HepG2 (cell line): ENCODE measurements around the gene CDK13. TPM values are rescaled to one million over a fixed set of nuclear protein-coding genes. Genes with fewer than 3 reads are reported as not detected.

Experiments used
- DMAP1 ChIP-seq: IDR thresholded peaks from 2 replicates; pipeline ENCODE4 v1.6.1; 2016
- HOXA9 ChIP-seq: sonication (generic); formaldehyde crosslinking; IDR thresholded peaks from 2 replicates; pipeline ENCODE4 v1.8.1; 2022; ENCODE audit warnings: missing genetic modification reagents, mild to moderate bottlenecking, moderate library complexity, borderline replicate concordance
- MED13 ChIP-seq: sonication (generic); formaldehyde crosslinking; IDR thresholded peaks from 2 replicates; pipeline ENCODE4 v1.5.0; 2020; ENCODE audit warnings: missing genetic modification reagents
- MTA3 ChIP-seq: sonication (generic); formaldehyde crosslinking; IDR thresholded peaks from 2 replicates; pipeline ENCODE4 v1.4.0; 2020; ENCODE audit warnings: missing genetic modification reagents
- MTF1 ChIP-seq: sonication (generic); formaldehyde crosslinking; IDR thresholded peaks from 2 replicates; pipeline ENCODE4 v1.5.0; 2020; ENCODE audit warnings: missing genetic modification reagents
- MTF2 ChIP-seq: sonication (generic); formaldehyde crosslinking; IDR thresholded peaks from 2 replicates; pipeline ENCODE4 v1.5.0; 2020; ENCODE audit warnings: missing genetic modification reagents, borderline replicate concordance
- NFE2 ChIP-seq: sonication (generic); formaldehyde crosslinking; IDR thresholded peaks from 2 replicates; pipeline ENCODE4 v1.4.0; 2020; ENCODE audit warnings: missing genetic modification reagents
- PPARG ChIP-seq: conservative IDR thresholded peaks from 2 replicates; pipeline ENCODE4 v1.6.1; 2016; ENCODE audit warnings: missing biosample characterization, missing genetic modification reagents
- PRPF4 ChIP-seq: fragments of 200-400 bp; formaldehyde crosslinking; IDR thresholded peaks from 2 replicates; pipeline ENCODE4 v1.6.1; 2016; ENCODE audit warnings: low read length, low read depth; ENCODE audit not compliant: poor library complexity, severe bottlenecking
- RAD51 ChIP-seq: fragments of 450-650 bp; IDR thresholded peaks from 2 replicates; pipeline ENCODE4 v1.6.1; 2016; ENCODE audit warnings: borderline replicate concordance
- SATB2 ChIP-seq: sonication (generic); formaldehyde crosslinking; IDR thresholded peaks from 2 replicates; pipeline ENCODE4 v1.5.0; 2020; ENCODE audit warnings: missing genetic modification reagents
- SMYD3 ChIP-seq: sonication (generic); formaldehyde crosslinking; IDR thresholded peaks from 2 replicates; pipeline ENCODE4 v1.8.1; 2023; ENCODE audit warnings: mild to moderate bottlenecking, missing genetic modification reagents
- SOX5 ChIP-seq: IDR thresholded peaks from 2 replicates; pipeline ENCODE4 v1.6.1; 2016; ENCODE audit warnings: borderline replicate concordance
- ZNF383 ChIP-seq: sonication (generic); formaldehyde crosslinking; IDR thresholded peaks from 2 replicates; pipeline ENCODE4 v1.4.0; 2020; ENCODE audit warnings: missing genetic modification reagents, mild to moderate bottlenecking, borderline replicate concordance
- ZNF841 ChIP-seq: sonication (generic); formaldehyde crosslinking; IDR thresholded peaks from 2 replicates; pipeline ENCODE4 v1.8.1; 2023; ENCODE audit warnings: missing genetic modification reagents, borderline replicate concordance
- ZSCAN31 ChIP-seq: sonication (generic); formaldehyde crosslinking; IDR thresholded peaks from 2 replicates; pipeline ENCODE4 v1.5.0; 2020; ENCODE audit warnings: low read depth, mild to moderate bottlenecking, missing genetic modification reagents
- polyA plus RNA-seq, 8 experiments: library from polyadenylated mRNA; depleted of rRNA in 3 of 8; stranded (reverse) in 7 of 8; unstranded in 1 of 8; fragments of >200 nt; fragmentation: Illumina TruSeq in 4 of 8; extraction: Trizol in 4 of 8; gene quantifications; 2 replicates each; pipeline versions ENCODE4 v1.2.1 to v1.2.3, GENCODE V29; 2011 to 2016; ENCODE audit warnings: low read depth in 4 of 8, missing spikeins in 1 of 8, mixed read lengths in 1 of 8; ENCODE audit not compliant: insufficient read depth in 1 of 8
- total RNA-seq, 5 experiments: library from RNA; depleted of rRNA; stranded (reverse); fragments of >200 nt; fragmentation: Illumina TruSeq; extraction: Trizol; gene quantifications; 2 replicates each; pipeline ENCODE4 v1.2.3, GENCODE V29; 2016; ENCODE audit warnings: low read depth in 1 of 5
- TF ChIP-seq, protein P1 (sequence below): sonication (generic); formaldehyde crosslinking; IDR thresholded peaks from 2 replicates; pipeline ENCODE4 v1.8.0; 2022; ENCODE audit warnings: mild to moderate bottlenecking, missing genetic modification reagents
- TF ChIP-seq, protein P2 (sequence below): sonication (generic); formaldehyde crosslinking; IDR thresholded peaks from 2 replicates; pipeline ENCODE4 v1.4.0; 2020; ENCODE audit warnings: mild to moderate bottlenecking, missing genetic modification reagents
- TF ChIP-seq, protein P3 (sequence below): IDR thresholded peaks from 2 replicates; pipeline ENCODE4 v1.6.1; 2016; ENCODE audit warnings: low read depth
- TF ChIP-seq, protein P4 (sequence below): IDR thresholded peaks from 2 replicates; pipeline ENCODE4 v1.6.1; 2016; ENCODE audit warnings: low read depth, borderline replicate concordance
- TF ChIP-seq, protein P5 (sequence below): sonication (generic); formaldehyde crosslinking; IDR thresholded peaks from 2 replicates; pipeline ENCODE4 v1.4.0; 2020; ENCODE audit warnings: missing genetic modification reagents, borderline replicate concordance
- TF ChIP-seq, protein P6 (sequence below): sonication (generic); formaldehyde crosslinking; IDR thresholded peaks from 2 replicates; pipeline ENCODE4 v1.5.0; 2020; ENCODE audit warnings: mild to moderate bottlenecking, missing genetic modification reagents

The CDK13 gene
- total and polyA plus RNA-seq, 2 of the 13 experiments (the other 11 are each of a cell fraction or from before 2014, with no cell fraction given) = 21.0 to 40.9 TPM

DNA sequence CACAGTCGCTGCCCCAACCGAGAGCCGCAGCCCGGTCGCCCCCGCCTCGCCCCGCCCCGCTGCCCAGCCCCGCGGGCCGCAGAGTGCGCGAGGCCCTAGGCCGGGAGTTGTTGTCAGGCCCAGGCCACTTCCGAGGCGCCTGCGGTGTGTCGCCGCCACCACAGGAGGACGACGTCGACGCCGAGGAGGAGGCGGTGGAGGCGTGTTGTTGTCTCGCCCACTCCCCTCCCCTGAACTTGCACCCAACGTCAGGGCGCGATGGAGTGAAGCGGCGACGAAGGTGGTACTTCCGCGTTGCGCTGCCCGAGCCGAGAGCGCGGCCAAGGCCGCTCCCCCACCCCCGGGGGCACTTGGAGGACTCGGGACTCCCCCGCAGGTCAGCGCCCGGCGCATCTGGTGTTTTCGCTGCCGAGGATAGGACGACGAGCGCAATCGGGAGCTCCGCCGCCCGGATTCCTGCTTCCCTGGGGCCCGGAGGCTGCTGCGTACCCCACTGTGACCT, at the start of gene CDK13 (continued):
- TF ChIP-seq PRPF4 (no peak), SATB2 (no peak), MTF1 (CRISPR knock-in tag) (0 out of 2 replicates have a peak, but pooled peaks have one; percentile 56), SMYD3 (CRISPR knock-in tag) (no peak; the same call in 1 of the 2 replicates), HOXA9 (CRISPR knock-in tag) (no peak), DMAP1 (CRISPR knock-in tag) (no peak; the same call in none of the 2 replicates), ZSCAN31 (CRISPR knock-in tag) (no peak; the same call in 1 of the 2 replicates), MTF2 (CRISPR knock-in tag) (no peak), PPARG (CRISPR knock-in tag) (no peak), MED13 (no peak; the same call in 1 of the 2 replicates), NFE2 (CRISPR knock-in tag) (no peak), RAD51 (no peak), MTA3 (CRISPR knock-in tag) (no peak), ZNF383 (no peak), ZNF841 (CRISPR knock-in tag) (no peak), SOX5 (CRISPR knock-in tag) (no peak)
- TF ChIP-seq, protein P1, sequence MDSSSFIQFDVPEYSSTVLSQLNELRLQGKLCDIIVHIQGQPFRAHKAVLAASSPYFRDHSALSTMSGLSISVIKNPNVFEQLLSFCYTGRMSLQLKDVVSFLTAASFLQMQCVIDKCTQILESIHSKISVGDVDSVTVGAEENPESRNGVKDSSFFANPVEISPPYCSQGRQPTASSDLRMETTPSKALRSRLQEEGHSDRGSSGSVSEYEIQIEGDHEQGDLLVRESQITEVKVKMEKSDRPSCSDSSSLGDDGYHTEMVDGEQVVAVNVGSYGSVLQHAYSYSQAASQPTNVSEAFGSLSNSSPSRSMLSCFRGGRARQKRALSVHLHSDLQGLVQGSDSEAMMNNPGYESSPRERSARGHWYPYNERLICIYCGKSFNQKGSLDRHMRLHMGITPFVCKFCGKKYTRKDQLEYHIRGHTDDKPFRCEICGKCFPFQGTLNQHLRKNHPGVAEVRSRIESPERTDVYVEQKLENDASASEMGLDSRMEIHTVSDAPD (CRISPR knock-in tag) = no peak
- TF ChIP-seq, protein P2, sequence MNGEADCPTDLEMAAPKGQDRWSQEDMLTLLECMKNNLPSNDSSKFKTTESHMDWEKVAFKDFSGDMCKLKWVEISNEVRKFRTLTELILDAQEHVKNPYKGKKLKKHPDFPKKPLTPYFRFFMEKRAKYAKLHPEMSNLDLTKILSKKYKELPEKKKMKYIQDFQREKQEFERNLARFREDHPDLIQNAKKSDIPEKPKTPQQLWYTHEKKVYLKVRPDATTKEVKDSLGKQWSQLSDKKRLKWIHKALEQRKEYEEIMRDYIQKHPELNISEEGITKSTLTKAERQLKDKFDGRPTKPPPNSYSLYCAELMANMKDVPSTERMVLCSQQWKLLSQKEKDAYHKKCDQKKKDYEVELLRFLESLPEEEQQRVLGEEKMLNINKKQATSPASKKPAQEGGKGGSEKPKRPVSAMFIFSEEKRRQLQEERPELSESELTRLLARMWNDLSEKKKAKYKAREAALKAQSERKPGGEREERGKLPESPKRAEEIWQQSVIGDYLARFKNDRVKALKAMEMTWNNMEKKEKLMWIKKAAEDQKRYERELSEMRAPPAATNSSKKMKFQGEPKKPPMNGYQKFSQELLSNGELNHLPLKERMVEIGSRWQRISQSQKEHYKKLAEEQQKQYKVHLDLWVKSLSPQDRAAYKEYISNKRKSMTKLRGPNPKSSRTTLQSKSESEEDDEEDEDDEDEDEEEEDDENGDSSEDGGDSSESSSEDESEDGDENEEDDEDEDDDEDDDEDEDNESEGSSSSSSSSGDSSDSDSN (CRISPR knock-in tag) = peak; percentile 84
- TF ChIP-seq, protein P3, sequence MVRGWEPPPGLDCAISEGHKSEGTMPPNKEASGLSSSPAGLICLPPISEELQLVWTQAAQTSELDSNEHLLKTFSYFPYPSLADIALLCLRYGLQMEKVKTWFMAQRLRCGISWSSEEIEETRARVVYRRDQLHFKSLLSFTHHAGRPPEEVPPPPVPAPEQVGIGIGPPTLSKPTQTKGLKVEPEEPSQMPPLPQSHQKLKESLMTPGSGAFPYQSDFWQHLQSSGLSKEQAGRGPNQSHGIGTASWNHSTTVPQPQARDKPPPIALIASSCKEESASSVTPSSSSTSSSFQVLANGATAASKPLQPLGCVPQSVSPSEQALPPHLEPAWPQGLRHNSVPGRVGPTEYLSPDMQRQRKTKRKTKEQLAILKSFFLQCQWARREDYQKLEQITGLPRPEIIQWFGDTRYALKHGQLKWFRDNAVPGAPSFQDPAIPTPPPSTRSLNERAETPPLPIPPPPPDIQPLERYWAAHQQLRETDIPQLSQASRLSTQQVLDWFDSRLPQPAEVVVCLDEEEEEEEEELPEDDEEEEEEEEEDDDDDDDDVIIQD (CRISPR knock-in tag) = no peak
- TF ChIP-seq, protein P4, sequence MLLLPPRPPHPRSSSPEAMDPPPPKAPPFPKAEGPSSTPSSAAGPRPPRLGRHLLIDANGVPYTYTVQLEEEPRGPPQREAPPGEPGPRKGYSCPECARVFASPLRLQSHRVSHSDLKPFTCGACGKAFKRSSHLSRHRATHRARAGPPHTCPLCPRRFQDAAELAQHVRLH = no peak
- TF ChIP-seq, protein P5, sequence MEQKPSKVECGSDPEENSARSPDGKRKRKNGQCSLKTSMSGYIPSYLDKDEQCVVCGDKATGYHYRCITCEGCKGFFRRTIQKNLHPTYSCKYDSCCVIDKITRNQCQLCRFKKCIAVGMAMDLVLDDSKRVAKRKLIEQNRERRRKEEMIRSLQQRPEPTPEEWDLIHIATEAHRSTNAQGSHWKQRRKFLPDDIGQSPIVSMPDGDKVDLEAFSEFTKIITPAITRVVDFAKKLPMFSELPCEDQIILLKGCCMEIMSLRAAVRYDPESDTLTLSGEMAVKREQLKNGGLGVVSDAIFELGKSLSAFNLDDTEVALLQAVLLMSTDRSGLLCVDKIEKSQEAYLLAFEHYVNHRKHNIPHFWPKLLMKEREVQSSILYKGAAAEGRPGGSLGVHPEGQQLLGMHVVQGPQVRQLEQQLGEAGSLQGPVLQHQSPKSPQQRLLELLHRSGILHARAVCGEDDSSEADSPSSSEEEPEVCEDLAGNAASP (CRISPR knock-in tag) = no peak; the same call in 1 of the 2 replicates
- TF ChIP-seq, protein P6, sequence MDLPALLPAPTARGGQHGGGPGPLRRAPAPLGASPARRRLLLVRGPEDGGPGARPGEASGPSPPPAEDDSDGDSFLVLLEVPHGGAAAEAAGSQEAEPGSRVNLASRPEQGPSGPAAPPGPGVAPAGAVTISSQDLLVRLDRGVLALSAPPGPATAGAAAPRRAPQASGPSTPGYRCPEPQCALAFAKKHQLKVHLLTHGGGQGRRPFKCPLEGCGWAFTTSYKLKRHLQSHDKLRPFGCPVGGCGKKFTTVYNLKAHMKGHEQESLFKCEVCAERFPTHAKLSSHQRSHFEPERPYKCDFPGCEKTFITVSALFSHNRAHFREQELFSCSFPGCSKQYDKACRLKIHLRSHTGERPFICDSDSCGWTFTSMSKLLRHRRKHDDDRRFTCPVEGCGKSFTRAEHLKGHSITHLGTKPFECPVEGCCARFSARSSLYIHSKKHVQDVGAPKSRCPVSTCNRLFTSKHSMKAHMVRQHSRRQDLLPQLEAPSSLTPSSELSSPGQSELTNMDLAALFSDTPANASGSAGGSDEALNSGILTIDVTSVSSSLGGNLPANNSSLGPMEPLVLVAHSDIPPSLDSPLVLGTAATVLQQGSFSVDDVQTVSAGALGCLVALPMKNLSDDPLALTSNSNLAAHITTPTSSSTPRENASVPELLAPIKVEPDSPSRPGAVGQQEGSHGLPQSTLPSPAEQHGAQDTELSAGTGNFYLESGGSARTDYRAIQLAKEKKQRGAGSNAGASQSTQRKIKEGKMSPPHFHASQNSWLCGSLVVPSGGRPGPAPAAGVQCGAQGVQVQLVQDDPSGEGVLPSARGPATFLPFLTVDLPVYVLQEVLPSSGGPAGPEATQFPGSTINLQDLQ (CRISPR knock-in tag) = no peak
